SKM-1 (cell line): ENCODE measurements around the gene EMILIN2.
"Not testable (repeated sequence)": the region's sequence is repeated elsewhere in the genome, so short reads cannot be mapped to it uniquely, and the experiment has no call there.

Experiments
- DNase-seq: peaks from one replicate; lab custom pipeline; 2025; ENCODE audit not compliant: unreplicated experiment; lab: John Stamatoyannopoulos, UW

The EMILIN2 gene

GRCh38 chr18:2914185-2914880, 67.5 kb downstream of the EMILIN2 start:
- DNase-seq: no peak

- no peak for DNase-seq
Observed at GRCh38 chr18:2914881-2915240, 68.1 kb downstream of the EMILIN2 start.

- DNase-seq: not testable (repeated sequence)
Observed at GRCh38 chr18:2915486-2915885, 68.7 kb downstream of the EMILIN2 start.

- no peak for DNase-seq
Observed at GRCh38 chr18:2916184-2916583, 69.4 kb downstream of the EMILIN2 start.

- DNase-seq: no peak
Observed at GRCh38 chr18:2917259-2918047, 70.6 kb downstream of the EMILIN2 start.

GRCh38 chr18:2918761-2919550, 72.2 kb downstream of the EMILIN2 start:
- DNase-seq: no peak

GRCh38 chr18:2919600-2919999, 72.8 kb downstream of the EMILIN2 start:
- no peak for DNase-seq

- DNase-seq: no peak
Observed at GRCh38 chr18:2920027-2920426, 73.2 kb downstream of the EMILIN2 start.

- DNase-seq: no peak
Observed at GRCh38 chr18:2920546-2921343, 73.9 kb downstream of the EMILIN2 start.

- DNase-seq: no peak
Observed at GRCh38 chr18:2921778-2922177, 75.0 kb downstream of the EMILIN2 start.

GRCh38 chr18:2923464-2923863, 76.7 kb downstream of the EMILIN2 start:
- DNase-seq: no peak

GRCh38 chr18:2924920-2925319, 78.1 kb downstream of the EMILIN2 start:
- DNase-seq: no peak

- DNase-seq: no peak
Observed at GRCh38 chr18:2926528-2926927, 79.7 kb downstream of the EMILIN2 start.

- DNase-seq: no peak
Observed at GRCh38 chr18:2927745-2928144, 80.9 kb downstream of the EMILIN2 start.

GRCh38 chr18:2932247-2933181, 85.7 kb downstream of the EMILIN2 start:
- DNase-seq: peak; percentile 26

- no peak for DNase-seq
Observed at GRCh38 chr18:2933995-2934394, 87.2 kb downstream of the EMILIN2 start.

GRCh38 chr18:2935438-2936192, 88.8 kb downstream of the EMILIN2 start:
- no peak for DNase-seq

- no peak for DNase-seq
Observed at GRCh38 chr18:2939317-2939716, 92.5 kb downstream of the EMILIN2 start.

GRCh38 chr18:2948038-2948437, 101.2 kb downstream of the EMILIN2 start:
- no peak for DNase-seq
